Epidermal melanocyte (primary cell): ENCODE data around the gene HEPHL1.
"Not testable (repeated sequence)": the region's sequence is repeated elsewhere in the genome, so short reads cannot be mapped to it uniquely, and the experiment has no call there.

Experiments
- DNase-seq: peaks from one replicate; pipeline ENCODE4 v3.0.0; 2011; ENCODE audit warnings: low spot score; ENCODE audit not compliant: insufficient read length

The HEPHL1 gene

GRCh38 chr11:94149431-94150017 is 128.4 kb downstream of the HEPHL1 start:
- no peak for DNase-seq

GRCh38 chr11:94150056-94150455 is 128.9 kb downstream of the HEPHL1 start:
- DNase-seq = no peak

- no peak for DNase-seq
Measured at GRCh38 chr11:94150704-94151685, 129.8 kb downstream of the HEPHL1 start.

- DNase-seq = no peak
Measured at GRCh38 chr11:94151903-94152677, 130.9 kb downstream of the HEPHL1 start.

GRCh38 chr11:94152678-94153065 is 131.5 kb downstream of the HEPHL1 start:
- no peak for DNase-seq

GRCh38 chr11:94153320-94153719 is 132.2 kb downstream of the HEPHL1 start:
- DNase-seq = no peak

GRCh38 chr11:94154095-94154856 is 133.1 kb downstream of the HEPHL1 start:
- no peak for DNase-seq

- DNase-seq = not testable (repeated sequence)
Measured at GRCh38 chr11:94157339-94157738, 136.2 kb downstream of the HEPHL1 start.
